HepG2 (cell line): ENCODE results near the gene METTL26.

Source experiments
- PAX8 ChIP-seq: sonication (generic); formaldehyde crosslinking; IDR thresholded peaks from 2 replicates; pipeline ENCODE4 v1.8.0; 2022; ENCODE audit warnings: mild to moderate bottlenecking, missing genetic modification reagents, borderline replicate concordance
- POLR2A ChIP-seq, 2 experiments: IDR thresholded peaks; 2 replicates each; pipeline ENCODE4 v1.6.1; 2011; ENCODE audit warnings: low read depth in 2 of 2, low read length in 2 of 2, mild to moderate bottlenecking in 1 of 2, moderate library complexity in 1 of 2; ENCODE audit not compliant: insufficient read depth in 1 of 2
- TF ChIP-seq, protein P1 (sequence below): sonication (generic); formaldehyde crosslinking; conservative IDR thresholded peaks from 2 replicates; pipeline ENCODE4 v1.4.0; 2020; ENCODE audit warnings: missing genetic modification reagents
- TF ChIP-seq, protein P2 (sequence below): sonication (generic); formaldehyde crosslinking; IDR thresholded peaks from 2 replicates; pipeline ENCODE4 v1.4.0; 2020; ENCODE audit warnings: missing genetic modification reagents

DNA sequence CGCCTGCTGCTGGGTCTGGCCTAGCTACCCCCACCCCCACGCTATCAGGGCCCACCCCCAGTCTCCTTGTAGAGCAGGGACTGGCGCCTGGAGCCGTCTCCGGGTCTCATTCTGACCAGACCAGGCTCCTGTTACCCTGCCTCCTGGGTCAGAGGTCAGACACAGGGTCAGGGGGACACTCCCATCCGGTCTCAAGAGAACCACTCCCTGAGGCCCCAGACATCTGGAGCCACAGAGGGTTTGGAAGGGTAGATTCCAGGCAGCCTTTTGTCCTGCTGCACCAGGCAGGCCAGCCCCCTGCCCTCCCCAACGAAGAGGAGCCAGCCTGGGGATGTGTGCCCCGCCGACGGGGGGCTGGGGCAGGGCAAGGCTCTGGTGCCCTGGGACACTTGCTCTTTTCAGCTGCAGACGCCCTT is 6.3 kb downstream of the METTL26 start:
- TF ChIP-seq, protein P1, sequence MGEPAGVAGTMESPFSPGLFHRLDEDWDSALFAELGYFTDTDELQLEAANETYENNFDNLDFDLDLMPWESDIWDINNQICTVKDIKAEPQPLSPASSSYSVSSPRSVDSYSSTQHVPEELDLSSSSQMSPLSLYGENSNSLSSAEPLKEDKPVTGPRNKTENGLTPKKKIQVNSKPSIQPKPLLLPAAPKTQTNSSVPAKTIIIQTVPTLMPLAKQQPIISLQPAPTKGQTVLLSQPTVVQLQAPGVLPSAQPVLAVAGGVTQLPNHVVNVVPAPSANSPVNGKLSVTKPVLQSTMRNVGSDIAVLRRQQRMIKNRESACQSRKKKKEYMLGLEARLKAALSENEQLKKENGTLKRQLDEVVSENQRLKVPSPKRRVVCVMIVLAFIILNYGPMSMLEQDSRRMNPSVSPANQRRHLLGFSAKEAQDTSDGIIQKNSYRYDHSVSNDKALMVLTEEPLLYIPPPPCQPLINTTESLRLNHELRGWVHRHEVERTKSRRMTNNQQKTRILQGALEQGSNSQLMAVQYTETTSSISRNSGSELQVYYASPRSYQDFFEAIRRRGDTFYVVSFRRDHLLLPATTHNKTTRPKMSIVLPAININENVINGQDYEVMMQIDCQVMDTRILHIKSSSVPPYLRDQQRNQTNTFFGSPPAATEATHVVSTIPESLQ (CRISPR knock-in tag) = no peak
- TF ChIP-seq POLR2A (IDR thresholded peaks at IDR 0.05; ENCODE audit: insufficient read depth in 1 of 2, low read depth in 2 of 2, low read length in 2 of 2) (no peak; a peak in 1 of 4 replicates), PAX8 (CRISPR knock-in tag) (no peak)
- TF ChIP-seq, protein P2, sequence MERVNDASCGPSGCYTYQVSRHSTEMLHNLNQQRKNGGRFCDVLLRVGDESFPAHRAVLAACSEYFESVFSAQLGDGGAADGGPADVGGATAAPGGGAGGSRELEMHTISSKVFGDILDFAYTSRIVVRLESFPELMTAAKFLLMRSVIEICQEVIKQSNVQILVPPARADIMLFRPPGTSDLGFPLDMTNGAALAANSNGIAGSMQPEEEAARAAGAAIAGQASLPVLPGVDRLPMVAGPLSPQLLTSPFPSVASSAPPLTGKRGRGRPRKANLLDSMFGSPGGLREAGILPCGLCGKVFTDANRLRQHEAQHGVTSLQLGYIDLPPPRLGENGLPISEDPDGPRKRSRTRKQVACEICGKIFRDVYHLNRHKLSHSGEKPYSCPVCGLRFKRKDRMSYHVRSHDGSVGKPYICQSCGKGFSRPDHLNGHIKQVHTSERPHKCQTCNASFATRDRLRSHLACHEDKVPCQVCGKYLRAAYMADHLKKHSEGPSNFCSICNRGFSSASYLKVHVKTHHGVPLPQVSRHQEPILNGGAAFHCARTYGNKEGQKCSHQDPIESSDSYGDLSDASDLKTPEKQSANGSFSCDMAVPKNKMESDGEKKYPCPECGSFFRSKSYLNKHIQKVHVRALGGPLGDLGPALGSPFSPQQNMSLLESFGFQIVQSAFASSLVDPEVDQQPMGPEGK (CRISPR knock-in tag) = no peak
